Myocyte (in vitro differentiated cells): Measurements from ENCODE around the gene PLEKHA6. TPM values are rescaled to one million over a fixed set of nuclear protein-coding genes. Genes with fewer than 3 reads are reported as not detected.

Experiments used
- DNase-seq: peaks from one replicate; pipeline ENCODE4 v3.0.0-alpha.2; 2012; ENCODE audit warnings: low read depth
- total RNA-seq: library from RNA; depleted of rRNA; stranded (reverse); fragments of >200 nt; gene quantifications from 2 replicates; pipeline ENCODE4 v1.2.3, GENCODE V29; 2014

The PLEKHA6 gene
- total RNA-seq, 1 donor from 2014 or later = 16.7 TPM

GRCh38 chr1:204383163-204383904 lies 23.6 kb upstream of the PLEKHA6 start:
- no peak for DNase-seq

- DNase-seq = no peak
Observed at GRCh38 chr1:204382714-204383083, 23.0 kb upstream of the PLEKHA6 start.

GRCh38 chr1:204380293-204380831 lies 20.6 kb upstream of the PLEKHA6 start:
- DNase-seq = no peak

GRCh38 chr1:204377800-204378668 lies 18.3 kb upstream of the PLEKHA6 start:
- DNase-seq = no peak

- no peak for DNase-seq
Observed at GRCh38 chr1:204376919-204377799, 17.4 kb upstream of the PLEKHA6 start.

GRCh38 chr1:204376465-204376864 lies 16.7 kb upstream of the PLEKHA6 start:
- DNase-seq = no peak

GRCh38 chr1:204373911-204374310 lies 14.2 kb upstream of the PLEKHA6 start:
- DNase-seq = no peak

GRCh38 chr1:204370176-204370575 lies 10.4 kb upstream of the PLEKHA6 start:
- DNase-seq = no peak

- DNase-seq = no peak
Observed at GRCh38 chr1:204368996-204369726, 9.4 kb upstream of the PLEKHA6 start.

GRCh38 chr1:204367956-204368355 lies 8.2 kb upstream of the PLEKHA6 start:
- no peak for DNase-seq

- no peak for DNase-seq
Observed at GRCh38 chr1:204367193-204367858, 7.6 kb upstream of the PLEKHA6 start.

GRCh38 chr1:204366759-204367158 lies 7.0 kb upstream of the PLEKHA6 start:
- no peak for DNase-seq

- peak; percentile 80 for DNase-seq
Observed at GRCh38 chr1:204363335-204364114, 3.8 kb upstream of the PLEKHA6 start.

GRCh38 chr1:204362984-204363334 lies 3.2 kb upstream of the PLEKHA6 start:
- no peak for DNase-seq

- DNase-seq = no peak
Observed at GRCh38 chr1:204361781-204362180, 2.1 kb upstream of the PLEKHA6 start.

GRCh38 chr1:204361341-204361771 lies 1.6 kb upstream of the PLEKHA6 start:
- DNase-seq = no peak

GRCh38 chr1:204360314-204360713 lies 585 bp upstream of the PLEKHA6 start:
- DNase-seq = no peak

- DNase-seq = no peak
Observed at GRCh38 chr1:204359131-204359473, 627 bp downstream of the PLEKHA6 start.

GRCh38 chr1:204358605-204359004 lies 1.1 kb downstream of the PLEKHA6 start:
- DNase-seq = no peak
